Activated CD8-positive, alpha-beta T cell treated with anti-CD3 and anti-CD28 coated beads for 36 hours (primary cell): ENCODE results near the gene RASD1. TPM values are rescaled to one million over a fixed set of nuclear protein-coding genes. Genes with fewer than 3 reads are reported as not detected.

Experiments used
- ATAC-seq: fragments of 200-7000 bp; cut with Tn5 transposase; one replicate; pipeline ENCODE4 v1.10.0; 2021; ENCODE audit warnings: mild to moderate bottlenecking, moderate library complexity
- CTCF ChIA-PET: fragments of 350-600 bp; sonication (Branson Sonifier 250); formaldehyde crosslinking; loops from one replicate; lab custom pipeline; 2021; ENCODE audit warnings: antibody characterized with exemption; lab: Charles Lee
- POLR2A ChIA-PET: fragments of 350-600 bp; sonication (Branson Sonifier 250); formaldehyde crosslinking; loops from one replicate; lab custom pipeline; 2021; ENCODE audit warnings: antibody characterized with exemption; lab: Charles Lee
- DNase-seq: peaks from one replicate; pipeline ENCODE4 v3.0.0-alpha.2; 2020
- H3K27ac Mint-ChIP-seq: one replicate; pipeline ENCODE4 v1.8.0; 2021; ENCODE audit warnings: mild to moderate bottlenecking, mixed read lengths
- H3K27me3 Mint-ChIP-seq: one replicate; pipeline ENCODE4 v1.8.0; 2021; ENCODE audit warnings: mixed read lengths
- H3K36me3 Mint-ChIP-seq: one replicate; pipeline ENCODE4 v1.8.0; 2021; ENCODE audit warnings: low read depth, mixed read lengths
- H3K4me1 Mint-ChIP-seq: one replicate; pipeline ENCODE4 v1.8.0; 2021; ENCODE audit warnings: low read depth, mixed read lengths
- H3K4me3 Mint-ChIP-seq: one replicate; pipeline ENCODE4 v1.8.0; 2021; ENCODE audit warnings: mild to moderate bottlenecking, moderate library complexity, mixed read lengths
- H3K9me3 Mint-ChIP-seq: one replicate; pipeline ENCODE4 v1.8.0; 2021; ENCODE audit warnings: mixed read lengths
- CTCF ChIP-seq: fragments of 200-600 bp; IDR thresholded peaks from one replicate; pipeline ENCODE4 v1.8.0; 2022; ENCODE audit warnings: antibody characterized with exemption, mild to moderate bottlenecking
- intact Hi-C: fragments of 100-400 bp; cut with micrococcal nuclease; formaldehyde crosslinking; loops from one replicate; pipeline ENCODE4 v1.10.0; 2022
- total RNA-seq, 2 experiments: library from RNA; stranded (reverse); gene quantifications; one replicate each; pipeline ENCODE4 v1.2.3, GENCODE V29; 2021

The RASD1 gene
- total RNA-seq, 2 experiments from 2014 or later: 0.54 to 0.74 TPM

- H3K4me3 Mint-ChIP-seq: no peak overlapping the region
- no peak overlapping the region for H3K27ac Mint-ChIP-seq
These were observed 27.7 kb upstream of the RASD1 start for GRCh38 chr17:17523731-17524490.

DNA sequence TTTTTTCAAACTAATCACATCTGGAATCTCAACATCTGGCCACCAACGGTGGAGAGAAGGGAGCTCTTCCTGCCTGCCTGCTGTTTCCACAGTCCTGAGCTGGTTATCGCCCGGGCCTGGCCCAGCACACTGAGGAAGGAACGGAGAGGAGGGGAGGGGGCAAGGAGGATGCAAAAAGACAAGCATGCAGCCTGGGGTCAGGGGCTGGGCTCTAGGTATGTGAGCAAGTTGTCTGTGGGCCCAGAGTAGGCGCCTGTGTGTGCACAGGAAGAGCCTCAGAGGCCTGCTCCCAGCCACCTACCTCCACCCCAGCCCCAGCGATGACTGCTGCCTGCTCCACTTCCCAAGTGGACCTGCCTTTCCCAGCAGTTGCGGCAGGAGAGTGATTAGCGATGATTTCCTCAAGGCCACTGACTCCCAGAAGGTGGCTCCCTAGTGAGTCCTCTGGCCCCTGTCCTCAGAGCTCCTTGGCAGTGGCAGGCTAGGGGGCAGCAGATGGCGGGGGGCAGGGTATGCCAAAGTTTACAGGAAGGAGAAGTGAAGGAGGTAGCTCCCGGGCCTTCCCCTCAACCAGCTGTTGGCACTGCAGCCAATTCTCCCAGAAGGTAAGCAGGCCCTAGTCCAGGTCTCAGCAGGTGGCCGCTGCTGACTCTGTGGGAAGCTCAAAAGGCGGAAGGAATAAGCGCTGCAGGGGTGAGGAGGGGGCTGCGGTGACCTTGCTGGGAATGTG, 27.0 kb upstream of the RASD1 start:
- DNase-seq (no peak), ATAC-seq (no peak)
- H3K4me3 Mint-ChIP-seq: no peak overlapping the region
- H3K27me3 Mint-ChIP-seq: no peaks in the 10 kb centered on the region
- H3K9me3 Mint-ChIP-seq: no peaks in the 10 kb centered on the region
- POLR2A ChIA-PET: no interaction called here
- H3K27ac Mint-ChIP-seq: no peak overlapping the region
- no peak for TF ChIP-seq CTCF
- intact Hi-C loops: no loop called here
- no peaks in the 10 kb centered on the region for H3K4me1 Mint-ChIP-seq
- no peaks in the 10 kb centered on the region for H3K36me3 Mint-ChIP-seq
- CTCF ChIA-PET: interaction anchor here (0.8 kb wide), 1 partner anchor 27 kb away, joined by 3 read pairs; the partner anchor contains the start of gene RASD1

More at GRCh38 chr17:17523731-17524490, 27.7 kb upstream of the RASD1 start:
- ATAC-seq (no peak), DNase-seq (no peak)
- no peak for TF ChIP-seq CTCF
- CTCF ChIA-PET: no interaction called here
- intact Hi-C loops: no loop called here
- Mint-ChIP-seq H3K36me3 (no peaks in the 10 kb centered on the region), H3K4me1 (no peaks in the 10 kb centered on the region), H3K9me3 (no peaks in the 10 kb centered on the region), H3K27me3 (no peaks in the 10 kb centered on the region)
- POLR2A ChIA-PET: no interaction called here

DNA sequence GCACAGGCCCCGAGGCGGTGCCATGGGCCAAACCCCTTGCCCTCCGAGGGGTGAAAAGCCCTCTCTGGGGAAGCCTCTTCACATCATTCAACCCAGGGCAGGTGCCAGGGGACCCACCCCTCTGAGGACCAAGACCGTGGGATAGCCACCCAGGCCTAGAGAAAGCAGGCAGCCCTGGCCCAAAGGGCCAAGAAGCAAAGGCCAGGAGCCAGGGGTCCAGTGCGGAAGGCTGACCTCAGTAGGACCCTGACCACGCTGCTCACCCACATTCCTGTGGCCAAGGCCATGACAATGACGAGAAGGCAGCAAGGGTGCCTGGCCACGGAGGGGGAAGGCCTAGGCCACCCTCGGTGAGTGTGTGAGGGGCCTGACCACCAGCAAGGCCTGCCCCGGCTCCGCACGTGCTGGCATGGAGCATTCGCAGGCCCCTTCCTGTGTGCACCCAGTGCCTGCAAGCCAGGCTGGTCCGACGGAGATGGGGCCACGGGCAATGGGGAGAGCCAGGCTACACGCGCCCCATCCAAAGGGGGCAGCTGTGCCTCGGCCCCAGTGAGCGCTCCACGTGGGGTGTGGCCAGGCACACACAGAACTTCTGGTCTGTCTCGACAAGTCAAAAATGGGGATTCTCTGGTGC, 24.5 kb upstream of the RASD1 start:
- intact Hi-C loops: no loop called here
- H3K4me1 Mint-ChIP-seq: peaks cover 3% of the 10 kb centered on the region
- ChIA-PET POLR2A (interaction anchor here (0.6 kb wide), 1 partner anchor 60 kb away, joined by 3 read pairs; no protein-coding TSS in a partner anchor), CTCF (no interaction called here)
- H3K27me3 Mint-ChIP-seq: no peaks in the 10 kb centered on the region
- H3K27ac Mint-ChIP-seq: no peak overlapping the region
- ATAC-seq (no peak), DNase-seq (no peak)
- H3K4me3 Mint-ChIP-seq: no peak overlapping the region
- no peaks in the 10 kb centered on the region for H3K9me3 Mint-ChIP-seq
- TF ChIP-seq CTCF: no peak
- no peaks in the 10 kb centered on the region for H3K36me3 Mint-ChIP-seq

DNA sequence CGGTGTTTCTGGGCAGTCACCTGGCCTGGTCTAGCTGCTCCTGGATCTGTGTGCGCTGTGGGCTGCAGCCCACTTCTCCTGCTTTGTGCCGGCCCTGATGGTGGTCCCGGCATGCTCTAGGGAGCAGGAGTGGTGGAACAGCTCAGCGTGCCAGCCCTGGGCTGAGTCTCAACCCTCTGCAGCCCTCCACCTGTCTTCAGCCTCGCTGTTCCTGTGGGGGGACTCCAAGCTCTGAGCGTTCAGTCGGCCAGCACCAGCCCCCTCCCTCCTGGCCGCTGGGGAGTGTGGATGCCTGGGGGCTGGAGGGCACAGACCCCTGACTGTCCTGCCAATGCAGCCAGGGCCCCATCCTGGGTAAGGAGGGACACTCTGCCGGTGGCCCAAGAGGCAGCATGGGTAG, 23.7 kb upstream of the RASD1 start:
- H3K4me1 Mint-ChIP-seq: peaks cover 3% of the 10 kb centered on the region
- H3K36me3 Mint-ChIP-seq: no peaks in the 10 kb centered on the region
- intact Hi-C loops: no loop called here
- TF ChIP-seq CTCF: no peak
- ChIA-PET POLR2A (no interaction called here), CTCF (no interaction called here)
- H3K27me3 Mint-ChIP-seq: no peaks in the 10 kb centered on the region
- H3K9me3 Mint-ChIP-seq: no peaks in the 10 kb centered on the region
- ATAC-seq (no peak), DNase-seq (no peak)
- no peak overlapping the region for H3K27ac Mint-ChIP-seq
- H3K4me3 Mint-ChIP-seq: no peak overlapping the region
